GM18951 (cell line): ENCODE data around the gene ZSCAN9.

Experiments
- POLR2A ChIP-seq: IDR thresholded peaks from 4 replicates; pipeline ENCODE4 v1.6.1; 2011; ENCODE audit warnings: mild to moderate bottlenecking; ENCODE audit not compliant: insufficient read length, insufficient read depth; ENCODE audit errors: extremely low read depth
- in situ Hi-C: fragments of 300-500 bp; cut with MboI; formaldehyde crosslinking; loops from one replicate; pipeline ENCODE4 v1.12.0; 2022; ENCODE audit warnings: low sequenced_read_pairs, mixed read lengths, inconsistent platforms; ENCODE audit not compliant: unreplicated experiment

Gene ZSCAN9

GRCh38 chr6:28211840-28212509, 13.1 kb upstream of the ZSCAN9 start:
- in situ Hi-C loops: no loop called here

DNA sequence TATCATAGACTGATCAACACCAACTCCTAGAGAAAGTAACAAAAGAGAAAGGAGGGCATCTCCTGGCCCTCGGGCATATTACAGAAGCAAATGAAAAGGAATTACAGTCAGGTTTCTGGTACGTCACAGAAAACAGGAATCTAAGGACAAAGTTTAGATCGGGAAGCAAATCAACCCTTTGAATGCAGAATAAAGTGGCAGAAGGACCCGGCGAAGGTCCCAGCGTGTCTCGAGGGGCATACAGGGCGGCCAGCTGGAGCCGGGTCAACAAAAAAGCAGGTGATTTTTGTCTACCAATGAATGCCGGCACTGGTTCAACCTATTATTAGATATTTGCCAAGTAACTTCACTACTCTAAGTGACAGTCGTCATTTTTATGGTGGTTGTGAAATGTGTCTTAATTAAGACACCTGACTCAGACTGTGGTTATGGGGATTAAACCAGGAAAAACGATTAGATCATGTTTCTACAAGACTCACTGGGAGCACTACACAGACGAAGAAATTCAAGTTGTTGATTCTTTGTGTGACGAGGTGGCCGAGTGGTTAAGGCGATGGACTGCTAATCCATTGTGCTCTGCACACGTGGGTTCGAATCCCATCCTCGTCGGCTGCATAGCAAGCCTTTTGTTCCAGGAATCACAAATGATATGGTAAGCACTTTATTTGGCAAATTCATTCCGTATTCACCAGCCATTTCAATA, 12.4 kb upstream of the ZSCAN9 start:
- in situ Hi-C loops: no loop called here

More at GRCh38 chr6:28211840-28212509, 13.1 kb upstream of the ZSCAN9 start:
- no peak for TF ChIP-seq POLR2A

GRCh38 chr6:28213213-28213523, 11.9 kb upstream of the ZSCAN9 start:
- in situ Hi-C loops: no loop called here
- no peak for TF ChIP-seq POLR2A

More for the DNA sequence above, 12.4 kb upstream of the ZSCAN9 start:
- no peak for TF ChIP-seq POLR2A

DNA sequence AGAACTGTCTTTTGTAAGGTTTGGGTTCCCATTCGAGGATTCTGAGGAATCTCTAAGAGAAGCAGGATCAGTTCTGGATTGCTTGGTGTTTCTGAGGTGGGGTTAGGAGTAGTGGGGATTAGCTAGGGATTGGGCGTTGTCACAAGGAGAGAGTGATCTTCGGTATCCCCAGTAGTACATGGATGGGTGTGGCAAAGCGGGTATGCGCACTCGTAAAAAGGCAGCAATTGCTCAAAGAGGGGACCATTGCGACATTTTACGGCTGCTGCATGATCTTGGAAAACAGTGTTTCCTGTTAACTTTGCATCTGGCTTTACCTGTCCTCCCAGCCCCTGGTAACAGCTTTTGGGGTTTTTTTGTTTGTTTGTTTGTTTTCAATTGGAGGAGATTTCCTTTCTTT, 9.7 kb upstream of the ZSCAN9 start:
- in situ Hi-C loops: no loop called here
- no peak for TF ChIP-seq POLR2A

DNA sequence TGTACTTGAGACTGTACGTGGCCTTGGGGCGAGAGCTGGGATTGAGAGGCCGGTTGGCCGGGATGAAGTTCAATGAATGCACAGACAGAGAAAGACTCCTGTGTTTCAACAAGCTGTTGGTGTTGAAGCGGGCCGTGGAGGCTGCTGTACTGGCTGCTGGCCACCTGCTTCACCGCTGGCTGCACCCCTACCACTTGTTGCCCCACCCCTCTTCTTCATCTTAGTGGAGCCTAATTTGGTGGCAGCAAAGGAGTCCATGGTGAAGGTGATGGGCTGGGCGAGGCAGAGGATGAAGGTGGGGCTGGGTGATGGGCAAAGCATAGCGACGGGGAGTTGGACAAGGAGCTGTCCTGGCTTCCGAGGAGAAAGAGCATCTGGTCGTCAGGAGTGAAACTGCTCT, 7.2 kb upstream of the ZSCAN9 start:
- in situ Hi-C loops: no loop called here
- no peak for TF ChIP-seq POLR2A

DNA sequence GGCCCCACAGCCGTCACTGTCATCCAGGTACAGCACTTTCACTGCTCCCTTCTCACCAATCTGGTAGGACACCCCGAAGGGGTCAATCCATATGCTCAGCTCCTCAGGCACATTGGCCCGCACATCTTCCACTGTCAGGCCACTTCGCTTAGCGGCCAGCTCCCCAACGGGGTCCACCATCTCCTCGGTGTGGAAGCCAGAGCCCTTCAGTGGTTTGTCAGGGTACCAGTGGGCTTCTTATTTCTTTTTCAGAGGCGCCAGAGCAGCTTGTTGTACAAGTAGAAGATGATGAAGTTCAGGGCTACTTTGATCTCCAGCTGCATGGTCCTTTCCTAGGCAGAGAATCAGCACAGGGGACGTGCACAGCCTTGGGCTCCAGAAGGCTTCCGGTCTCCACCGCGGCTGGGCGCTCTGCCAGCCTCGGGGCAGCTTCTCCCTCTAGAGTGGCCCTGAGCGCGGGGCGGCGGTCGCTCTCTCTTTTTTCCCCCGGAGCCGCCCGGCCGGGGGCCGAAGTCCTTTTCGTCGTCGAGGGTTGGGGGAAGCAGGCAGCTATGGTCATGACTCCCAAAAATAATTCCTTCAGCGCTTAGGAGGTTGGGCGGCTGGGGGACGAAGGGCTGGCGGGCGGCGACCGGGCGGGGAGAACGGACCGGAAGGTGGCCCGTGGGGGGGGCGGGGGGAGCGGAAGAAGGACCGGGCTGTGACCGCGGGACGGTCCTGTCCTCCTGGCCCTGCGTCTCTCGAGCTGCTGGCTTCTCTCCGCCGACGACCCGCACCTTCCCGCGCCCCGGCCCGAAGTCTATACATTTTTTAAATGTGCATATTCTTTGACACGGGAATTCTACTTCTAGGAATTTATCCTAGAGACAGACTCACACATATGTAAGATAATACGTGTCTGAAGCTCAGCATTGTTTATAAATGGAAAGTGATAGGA, 6.5 kb upstream of the ZSCAN9 start:
- in situ Hi-C loops: no loop called here
- peak; percentile 54 for TF ChIP-seq POLR2A

DNA sequence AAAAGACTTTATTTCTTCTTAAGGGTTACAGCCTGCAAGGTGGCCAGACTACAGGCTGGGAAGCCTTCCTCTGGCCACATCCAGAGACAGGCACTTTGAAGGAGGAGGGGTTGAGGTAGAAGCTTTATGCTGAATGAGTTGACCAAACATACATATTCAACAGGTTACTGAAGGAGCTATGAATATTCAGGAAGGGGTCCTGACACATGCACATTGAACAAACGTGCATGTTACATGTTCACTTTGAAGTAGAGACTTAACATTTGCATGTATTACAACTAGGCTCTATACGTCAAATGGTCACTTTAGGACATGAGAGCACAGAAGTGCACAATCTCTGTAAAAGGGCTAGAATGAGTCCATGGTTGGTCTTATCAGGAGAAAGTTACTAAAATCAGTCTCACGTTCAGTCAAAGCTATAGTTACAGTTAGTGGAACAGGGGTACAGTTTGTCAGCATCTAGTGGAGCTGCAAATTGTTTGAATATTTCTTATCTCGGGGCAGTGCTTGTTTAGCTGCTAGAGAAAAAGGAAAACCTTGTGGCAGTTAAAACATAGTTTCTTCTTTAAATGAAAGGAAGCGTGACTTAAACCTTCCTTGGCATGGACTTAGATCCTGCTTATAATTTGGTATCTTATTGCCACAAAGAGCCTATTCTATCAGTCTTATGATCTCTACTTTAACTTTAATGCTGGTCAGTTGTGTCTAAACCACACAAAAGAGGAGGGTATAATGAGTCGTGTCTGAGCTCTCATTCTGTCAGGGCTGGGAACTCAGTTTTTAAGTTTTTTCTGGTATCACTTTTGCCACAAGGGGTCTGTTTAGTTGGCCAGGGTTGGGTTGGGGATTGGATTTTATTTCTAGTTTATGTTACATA, 4.6 kb upstream of the ZSCAN9 start:
- no peak for TF ChIP-seq POLR2A
- in situ Hi-C loops: no loop called here

GRCh38 chr6:28224131-28225055, 682 bp upstream of the ZSCAN9 start:
- TF ChIP-seq POLR2A: no peak
- in situ Hi-C loops: no loop called here

DNA sequence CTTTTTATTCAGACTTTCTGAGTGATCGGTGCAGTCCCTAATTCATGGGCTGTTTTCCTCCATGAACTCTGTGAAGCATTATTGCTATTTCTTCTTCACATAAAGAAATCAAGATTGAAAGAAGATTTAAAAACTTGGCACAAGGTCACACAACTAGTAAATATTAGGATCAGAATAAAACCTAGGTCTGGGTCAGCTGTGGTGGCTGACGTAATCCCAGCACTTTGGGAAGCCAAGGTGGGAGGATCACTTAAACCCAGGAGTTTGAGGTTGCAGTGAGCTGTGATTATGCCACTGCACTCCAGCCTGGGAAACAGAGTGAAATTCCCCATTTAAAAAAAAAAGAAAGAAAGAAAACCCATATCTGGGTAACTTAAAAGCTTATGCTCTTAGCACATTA, 1.4 kb downstream of the ZSCAN9 start:
- in situ Hi-C loops: no loop called here
- TF ChIP-seq POLR2A: no peak

DNA sequence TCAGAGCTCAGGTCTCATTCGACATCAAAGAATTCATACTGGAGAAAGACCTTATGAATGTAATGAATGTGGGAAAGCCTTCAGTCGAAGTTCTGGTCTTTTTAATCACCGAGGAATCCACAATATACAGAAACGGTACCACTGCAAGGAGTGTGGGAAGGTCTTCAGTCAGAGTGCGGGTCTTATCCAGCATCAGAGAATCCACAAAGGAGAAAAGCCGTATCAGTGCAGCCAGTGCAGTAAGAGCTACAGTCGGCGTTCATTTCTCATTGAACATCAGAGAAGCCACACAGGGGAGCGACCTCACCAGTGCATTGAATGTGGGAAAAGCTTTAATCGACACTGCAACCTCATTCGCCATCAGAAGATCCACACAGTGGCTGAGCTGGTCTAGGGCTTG, 7.7 kb downstream of the ZSCAN9 start:
- no peak for TF ChIP-seq POLR2A
- in situ Hi-C loops: no loop called here

DNA sequence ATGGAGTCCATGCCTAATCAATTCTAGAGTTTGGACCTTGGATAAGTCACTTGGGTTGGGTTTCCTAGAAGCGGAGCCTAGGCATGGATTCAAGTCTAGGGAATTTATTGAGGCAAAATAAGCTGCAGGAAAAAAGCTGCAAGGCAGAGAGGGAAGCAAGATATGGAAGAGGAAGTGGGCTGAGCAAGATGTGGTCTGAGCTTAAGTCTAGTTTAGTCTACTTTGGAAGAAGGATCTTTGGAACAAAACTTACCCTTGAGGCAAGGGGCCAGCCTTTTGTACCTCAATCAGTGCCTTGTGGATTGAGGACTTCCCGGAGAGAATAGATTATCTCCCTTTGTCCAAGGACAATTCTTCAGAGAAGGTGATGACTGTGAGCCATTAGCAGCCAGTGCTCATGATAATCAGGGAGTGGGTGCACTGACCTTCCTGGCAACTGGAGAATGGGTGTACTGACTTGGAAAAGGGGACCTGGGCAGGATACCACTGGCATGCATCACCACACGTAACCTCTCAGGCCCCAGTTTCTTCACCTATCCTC, 10.9 kb downstream of the ZSCAN9 start:
- TF ChIP-seq POLR2A: no peak
- in situ Hi-C loops: no loop called here
